WTC11 (cell line): ENCODE results near the gene ZMYM5.
A peak's percentile ranks its signal among the peaks of the same experiment; 100 is the strongest.

Experiments used
- ATF1 ChIP-seq: sonication (generic); formaldehyde crosslinking; IDR thresholded peaks from 2 replicates; pipeline ENCODE4 v1.8.1; 2023; ENCODE audit warnings: mild to moderate bottlenecking, moderate library complexity, missing genetic modification reagents
- ATF3 ChIP-seq: sonication (generic); formaldehyde crosslinking; conservative IDR thresholded peaks from 2 replicates; pipeline ENCODE4 v1.8.1; 2022; ENCODE audit warnings: mild to moderate bottlenecking, missing genetic modification reagents
- CREM ChIP-seq: sonication (generic); formaldehyde crosslinking; IDR thresholded peaks from 2 replicates; pipeline ENCODE4 v1.8.1; 2022; ENCODE audit warnings: mild to moderate bottlenecking, missing genetic modification reagents, moderate library complexity
- CTCF ChIP-seq: fragments of 200-600 bp; IDR thresholded peaks from 2 replicates; pipeline ENCODE4 v1.8.0; 2022; ENCODE audit warnings: antibody characterized with exemption
- FOXJ3 ChIP-seq: sonication (generic); formaldehyde crosslinking; IDR thresholded peaks from 2 replicates; pipeline ENCODE4 v1.9.0; 2021; ENCODE audit warnings: missing genetic modification reagents, mild to moderate bottlenecking, borderline replicate concordance
- IRF2 ChIP-seq: sonication (generic); formaldehyde crosslinking; IDR thresholded peaks from 2 replicates; pipeline ENCODE4 v1.8.0; 2022; ENCODE audit warnings: low read depth, missing genetic modification reagents, borderline replicate concordance
- JUN ChIP-seq: sonication (generic); formaldehyde crosslinking; IDR thresholded peaks from 2 replicates; pipeline ENCODE4 v1.8.0; 2023; ENCODE audit warnings: mild to moderate bottlenecking, missing genetic modification reagents
- MAX ChIP-seq: sonication (generic); formaldehyde crosslinking; IDR thresholded peaks from 2 replicates; pipeline ENCODE4 v1.8.0; 2022; ENCODE audit warnings: mild to moderate bottlenecking, missing genetic modification reagents
- NR1H2 ChIP-seq: sonication (generic); formaldehyde crosslinking; IDR thresholded peaks from 2 replicates; pipeline ENCODE4 v1.9.0; 2021; ENCODE audit warnings: mild to moderate bottlenecking, moderate library complexity, missing genetic modification reagents
- STAT6 ChIP-seq: sonication (generic); formaldehyde crosslinking; conservative IDR thresholded peaks from 2 replicates; pipeline ENCODE4 v1.8.1; 2023; ENCODE audit warnings: mild to moderate bottlenecking, low read depth, missing genetic modification reagents, moderate library complexity
- USF2 ChIP-seq: sonication (generic); formaldehyde crosslinking; IDR thresholded peaks from 2 replicates; pipeline ENCODE4 v1.8.1; 2023; ENCODE audit warnings: mild to moderate bottlenecking, missing genetic modification reagents, moderate library complexity
- ZNF416 ChIP-seq: fragments of 250-450 bp; sonication (Bioruptor Pico); IDR thresholded peaks from 2 replicates; pipeline ENCODE4 v1.9.0; 2021; ENCODE audit warnings: mild to moderate bottlenecking, inconsistent platforms

- TF ChIP-seq JUN (CRISPR knock-in tag) (0 out of 2 replicates have a peak, but pooled peaks have one; percentile 7), CTCF (no peak), NR1H2 (CRISPR knock-in tag) (no peak), FOXJ3 (no peak), MAX (CRISPR knock-in tag) (no peak), USF2 (CRISPR knock-in tag) (no peak), ATF1 (CRISPR knock-in tag) (no peak), ATF3 (CRISPR knock-in tag) (no peak), STAT6 (CRISPR knock-in tag) (no peak), CREM (CRISPR knock-in tag) (no peak), IRF2 (CRISPR knock-in tag) (no peak), ZNF416 (CRISPR knock-in tag) (no peak)
Measured at GRCh38 chr13:19782049-19782726, 81.3 kb downstream of the ZMYM5 start.
